ELR (cell line): ENCODE data around the gene FUT3.
"Not testable (repeated sequence)": the region's sequence is repeated elsewhere in the genome, so short reads cannot be mapped to it uniquely, and the experiment has no call there.

Experiments
- DNase-seq: peaks from one replicate; pipeline ENCODE4 v3.0.0-alpha.2; 2015; ENCODE audit warnings: low read depth

Gene FUT3

GRCh38 chr19:5851302-5851701, at the start of gene FUT3:
Gene FUT3 (minus strand): TSS chr19:5851449.
- no peak for DNase-seq

GRCh38 chr19:5900976-5901375, 49.7 kb upstream of the FUT3 start:
- no peak for DNase-seq

- DNase-seq = no peak
Measured at GRCh38 chr19:5899728-5900526, 48.7 kb upstream of the FUT3 start.

- no peak for DNase-seq
Measured at GRCh38 chr19:5897189-5897969, 46.1 kb upstream of the FUT3 start.

GRCh38 chr19:5896365-5897076, 45.3 kb upstream of the FUT3 start:
- no peak for DNase-seq

GRCh38 chr19:5895890-5896289, 44.6 kb upstream of the FUT3 start:
- DNase-seq = no peak

- DNase-seq = no peak
Measured at GRCh38 chr19:5895409-5895808, 44.2 kb upstream of the FUT3 start.

- DNase-seq = no peak
Measured at GRCh38 chr19:5894704-5895349, 43.6 kb upstream of the FUT3 start.

- DNase-seq = no peak
Measured at GRCh38 chr19:5893907-5894703, 42.9 kb upstream of the FUT3 start.

- no peak for DNase-seq
Measured at GRCh38 chr19:5893296-5893903, 42.2 kb upstream of the FUT3 start.

- no peak for DNase-seq
Measured at GRCh38 chr19:5892772-5893275, 41.6 kb upstream of the FUT3 start.

GRCh38 chr19:5891938-5892771, 40.9 kb upstream of the FUT3 start:
- peak; percentile 58 for DNase-seq

GRCh38 chr19:5891572-5891937, 40.3 kb upstream of the FUT3 start:
- DNase-seq = no peak

- DNase-seq = no peak
Measured at GRCh38 chr19:5890099-5890498, 38.9 kb upstream of the FUT3 start.

GRCh38 chr19:5889288-5889971, 38.2 kb upstream of the FUT3 start:
- DNase-seq = peak; percentile 34

- DNase-seq = not testable (repeated sequence)
Measured at GRCh38 chr19:5884065-5884811, 33.0 kb upstream of the FUT3 start.

- DNase-seq = not testable (repeated sequence)
Measured at GRCh38 chr19:5883157-5883873, 32.1 kb upstream of the FUT3 start.
